ENCODE measurements around the gene RIN3. TPM values are rescaled to one million over a fixed set of nuclear protein-coding genes. Genes with fewer than 3 reads are reported as not detected.

The RIN3 gene
- total RNA-seq, 6 experiments from 2014 or later, result 19.7 to 26.0 (median 24.6) TPM

DNA sequence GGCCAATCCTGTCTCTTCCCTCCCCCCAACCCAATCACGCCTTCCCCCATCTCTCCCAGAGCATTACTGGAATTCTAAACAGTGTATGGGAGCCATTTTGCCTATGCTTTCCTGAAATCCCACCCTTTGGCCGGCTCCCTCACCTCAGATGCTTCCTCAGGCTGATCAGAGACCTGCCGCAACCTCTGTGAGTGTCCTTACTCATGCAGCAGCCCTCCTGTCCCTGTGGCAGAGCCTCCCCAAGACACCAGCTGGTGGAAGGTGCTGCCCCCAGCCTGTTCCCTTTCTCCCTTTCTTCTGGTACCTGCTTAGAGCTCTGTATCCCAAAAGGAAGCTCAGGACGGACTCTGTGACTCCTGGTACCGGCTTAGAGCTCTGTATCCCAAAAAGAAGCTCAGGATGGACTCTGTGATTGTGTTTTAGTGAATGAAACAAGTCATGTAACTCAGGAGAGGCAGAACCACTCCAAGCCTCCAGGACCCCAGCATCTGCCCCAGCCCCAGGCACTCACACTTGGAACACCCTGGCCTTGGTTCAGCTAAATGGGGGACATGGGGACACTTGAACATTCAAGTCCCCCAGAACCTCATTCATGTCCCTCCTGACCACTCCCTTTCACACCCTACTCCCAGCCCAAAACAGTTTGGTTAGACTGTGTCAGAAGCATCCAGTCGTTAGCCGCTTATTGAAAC lies 29.3 kb upstream of the RIN3 start:
- Mint-ChIP-seq H3K36me3 (ENCODE audit: low read depth) (no peaks in the 10 kb centered on the region), H3K27me3 (ENCODE audit: insufficient read depth) (peaks cover 6% of the 10 kb centered on the region; the same call in 1 of the 2 replicates), H3K4me3 (no peak overlapping the region), H3K9me3 (no peaks in the 10 kb centered on the region), H3K4me1 (ENCODE audit: low read depth) (peaks cover 6% of the 10 kb centered on the region; the same call in 1 of the 2 replicates), H3K27ac (no peak overlapping the region)
- TF ChIP-seq, protein P1, sequence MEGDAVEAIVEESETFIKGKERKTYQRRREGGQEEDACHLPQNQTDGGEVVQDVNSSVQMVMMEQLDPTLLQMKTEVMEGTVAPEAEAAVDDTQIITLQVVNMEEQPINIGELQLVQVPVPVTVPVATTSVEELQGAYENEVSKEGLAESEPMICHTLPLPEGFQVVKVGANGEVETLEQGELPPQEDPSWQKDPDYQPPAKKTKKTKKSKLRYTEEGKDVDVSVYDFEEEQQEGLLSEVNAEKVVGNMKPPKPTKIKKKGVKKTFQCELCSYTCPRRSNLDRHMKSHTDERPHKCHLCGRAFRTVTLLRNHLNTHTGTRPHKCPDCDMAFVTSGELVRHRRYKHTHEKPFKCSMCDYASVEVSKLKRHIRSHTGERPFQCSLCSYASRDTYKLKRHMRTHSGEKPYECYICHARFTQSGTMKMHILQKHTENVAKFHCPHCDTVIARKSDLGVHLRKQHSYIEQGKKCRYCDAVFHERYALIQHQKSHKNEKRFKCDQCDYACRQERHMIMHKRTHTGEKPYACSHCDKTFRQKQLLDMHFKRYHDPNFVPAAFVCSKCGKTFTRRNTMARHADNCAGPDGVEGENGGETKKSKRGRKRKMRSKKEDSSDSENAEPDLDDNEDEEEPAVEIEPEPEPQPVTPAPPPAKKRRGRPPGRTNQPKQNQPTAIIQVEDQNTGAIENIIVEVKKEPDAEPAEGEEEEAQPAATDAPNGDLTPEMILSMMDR (IDR thresholded peaks at IDR 0.05), result no peak
- DNase-seq, result no peak

DNA sequence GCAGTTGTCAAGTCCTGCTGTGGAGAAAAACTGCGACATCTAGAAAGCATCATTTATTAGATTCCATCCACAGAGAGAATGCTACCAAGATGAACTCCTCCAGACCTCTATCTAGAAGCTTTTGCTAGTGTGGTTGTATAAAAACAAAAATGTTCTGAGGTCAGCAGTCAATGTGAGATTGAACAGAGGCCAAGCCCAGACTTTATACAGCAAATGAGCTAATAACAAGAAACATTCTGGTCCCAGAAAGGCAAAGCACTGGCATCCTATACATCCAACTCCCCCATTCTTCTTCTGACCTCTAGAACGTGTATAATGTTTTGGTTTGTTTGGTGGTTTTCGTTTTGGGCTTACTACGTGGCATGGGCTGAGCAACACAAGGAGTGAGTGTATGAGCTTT lies 26.7 kb upstream of the RIN3 start:
- no peak overlapping the region; the same call in 1 of the 2 replicates for H3K27ac Mint-ChIP-seq

GRCh38 chr14:92487513-92488133 lies 26.0 kb upstream of the RIN3 start:
- DNase-seq, result no peak
- TF ChIP-seq, protein P1 (IDR thresholded peaks at IDR 0.05), result no peak
- H3K27ac Mint-ChIP-seq, result no peak overlapping the region
- no peaks in the 10 kb centered on the region for H3K36me3 Mint-ChIP-seq (ENCODE audit: low read depth)
- H3K9me3 Mint-ChIP-seq, result no peaks in the 10 kb centered on the region
- H3K4me3 Mint-ChIP-seq, result no peak overlapping the region
- peaks cover 7% of the 10 kb centered on the region; the same call in 1 of the 2 replicates for H3K27me3 Mint-ChIP-seq (ENCODE audit: insufficient read depth)
- peaks cover 15% of the 10 kb centered on the region for H3K4me1 Mint-ChIP-seq (ENCODE audit: low read depth)

More for the DNA sequence above, 26.7 kb upstream of the RIN3 start:
- Mint-ChIP-seq H3K27me3 (ENCODE audit: insufficient read depth) (peaks cover 6% of the 10 kb centered on the region; the same call in 1 of the 2 replicates), H3K36me3 (ENCODE audit: low read depth) (no peaks in the 10 kb centered on the region), H3K4me1 (ENCODE audit: low read depth) (peaks cover 15% of the 10 kb centered on the region), H3K4me3 (no peak overlapping the region), H3K9me3 (no peaks in the 10 kb centered on the region)
- DNase-seq, result no peak
- TF ChIP-seq, protein P1 (IDR thresholded peaks at IDR 0.05), result no peak

- H3K27ac Mint-ChIP-seq, result no peak overlapping the region
Measured at GRCh38 chr14:92489394-92490238, 24.0 kb upstream of the RIN3 start.

More at GRCh38 chr14:92489394-92490238, 24.0 kb upstream of the RIN3 start:
- DNase-seq, result no peak
- TF ChIP-seq, protein P1 (IDR thresholded peaks at IDR 0.05), result no peak
- no peaks in the 10 kb centered on the region for H3K9me3 Mint-ChIP-seq
- no peak overlapping the region for H3K4me3 Mint-ChIP-seq
- peaks cover 20% of the 10 kb centered on the region for H3K4me1 Mint-ChIP-seq (ENCODE audit: low read depth)
- peaks cover 6% of the 10 kb centered on the region for H3K27me3 Mint-ChIP-seq (ENCODE audit: insufficient read depth)
- H3K36me3 Mint-ChIP-seq (ENCODE audit: low read depth), result no peaks in the 10 kb centered on the region

All from HFFc6 (cell line).